G401.6 (cell line): ENCODE results near the gene GP1BA.

Experiments
- FAIRE-seq: peaks from 2 replicates; lab custom pipeline; 2012; peaks lifted over from hg19 to GRCh38; lab: Jason Lieb, UNC

GP1BA gene

GRCh38 chr17:4978726-4979125 lies 46.6 kb downstream of the GP1BA start:
- no peak for FAIRE-seq

- peak; percentile 78 for FAIRE-seq
Measured at GRCh38 chr17:4980644-4981216, 48.7 kb downstream of the GP1BA start.

GRCh38 chr17:4982305-4982704 lies 50.2 kb downstream of the GP1BA start:
- FAIRE-seq: no peak
